GM23338 (cell line): ENCODE results near the gene CFAP126. TPM values are rescaled to one million over a fixed set of nuclear protein-coding genes. Genes with fewer than 3 reads are reported as not detected.
"Not testable (repeated sequence)": the region's sequence is repeated elsewhere in the genome, so short reads cannot be mapped to it uniquely, and the experiment has no call there.

Experiments used
- ATAC-seq: fragments of 200-7000 bp; cut with Tn5 transposase; 3 replicates; pipeline ENCODE4 v1.9.1; 2020
- DNase-seq: peaks from one replicate; pipeline ENCODE4 v3.0.0-alpha.2; 2015; ENCODE audit warnings: low spot score
- H2AFZ ChIP-seq: fragments of 200-600 bp; sonication (generic); 2 replicates; pipeline ENCODE4 v1.8.0; 2016; ENCODE audit warnings: antibody characterized with exemption, mild to moderate bottlenecking, moderate library complexity
- H3F3A ChIP-seq: fragments of 200-600 bp; sonication (generic); replicated peaks from 2 replicates; pipeline ENCODE4 v1.8.0; 2017; ENCODE audit warnings: antibody characterized with exemption, mixed run types, low read depth
- H3K27ac ChIP-seq: fragments of 200-600 bp; sonication (generic); 2 replicates; pipeline ENCODE4 v1.6.1; 2016; ENCODE audit warnings: low read depth
- H3K27me3 ChIP-seq: fragments of 200-600 bp; sonication (generic); 2 replicates; pipeline ENCODE4 v1.8.0; 2016; ENCODE audit warnings: mild to moderate bottlenecking, mixed run types, moderate library complexity; ENCODE audit not compliant: insufficient read depth
- H3K36me3 ChIP-seq: fragments of 200-600 bp; sonication (generic); 2 replicates; pipeline ENCODE4 v1.8.0; 2016; ENCODE audit warnings: mild to moderate bottlenecking; ENCODE audit not compliant: insufficient read depth
- H3K4me1 ChIP-seq: fragments of 200-600 bp; sonication (generic); 2 replicates; pipeline ENCODE4 v1.8.0; 2016; ENCODE audit warnings: mild to moderate bottlenecking, moderate library complexity; ENCODE audit not compliant: insufficient read depth
- H3K4me2 ChIP-seq: fragments of 200-600 bp; sonication (generic); 2 replicates; pipeline ENCODE4 v1.7.1; 2017; ENCODE audit warnings: mixed run types
- H3K4me3 ChIP-seq: fragments of 200-600 bp; sonication (generic); 2 replicates; pipeline ENCODE4 v1.6.1; 2016; ENCODE audit warnings: mixed run types
- H3K79me2 ChIP-seq: fragments of 200-600 bp; sonication (generic); replicated peaks from 2 replicates; pipeline ENCODE4 v1.8.0; 2017; ENCODE audit warnings: mild to moderate bottlenecking; ENCODE audit not compliant: insufficient read depth
- H3K9me2 ChIP-seq: fragments of 200-600 bp; sonication (generic); 2 replicates; pipeline ENCODE4 v1.8.0; 2017; ENCODE audit not compliant: insufficient read depth
- H4K20me1 ChIP-seq: fragments of 200-600 bp; sonication (generic); replicated peaks from 2 replicates; pipeline ENCODE4 v1.8.0; 2017; ENCODE audit warnings: mild to moderate bottlenecking; ENCODE audit not compliant: insufficient read depth
- H3K27ac Mint-ChIP-seq: 2 replicates; pipeline ENCODE4 v1.8.0; 2020; ENCODE audit warnings: inconsistent platforms, mild to moderate bottlenecking, moderate library complexity, mixed read lengths
- H3K27me3 Mint-ChIP-seq: 3 replicates; pipeline ENCODE4 v1.8.0; 2022; ENCODE audit warnings: low read depth, mild to moderate bottlenecking, moderate library complexity, mixed read lengths, inconsistent platforms; ENCODE audit not compliant: insufficient read depth, poor library complexity
- H3K36me3 Mint-ChIP-seq: 3 replicates; pipeline ENCODE4 v1.8.0; 2021; ENCODE audit warnings: low read depth, mild to moderate bottlenecking, inconsistent platforms, moderate library complexity, mixed read lengths
- H3K4me1 Mint-ChIP-seq: 3 replicates; pipeline ENCODE4 v1.8.0; 2020; ENCODE audit warnings: mild to moderate bottlenecking, inconsistent platforms, mixed read lengths
- H3K4me3 Mint-ChIP-seq: 3 replicates; pipeline ENCODE4 v1.8.0; 2021; ENCODE audit warnings: moderate library complexity, mild to moderate bottlenecking, inconsistent platforms, mixed read lengths
- H3K9me3 Mint-ChIP-seq: 3 replicates; pipeline ENCODE4 v1.8.0; 2020; ENCODE audit warnings: moderate library complexity, mild to moderate bottlenecking, inconsistent platforms, mixed read lengths
- EZH2 ChIP-seq: fragments of 200-600 bp; sonication (generic); IDR thresholded peaks from one replicate; pipeline ENCODE4 v1.8.0; 2017; ENCODE audit warnings: antibody characterized with exemption, mild to moderate bottlenecking, low read depth; ENCODE audit not compliant: unreplicated experiment
- JUNB ChIP-seq: IDR thresholded peaks from one replicate; pipeline ENCODE4 v1.6.1; 2016; ENCODE audit warnings: antibody characterized with exemption; ENCODE audit not compliant: unreplicated experiment
- POLR2AphosphoS5 ChIP-seq: IDR thresholded peaks from 2 replicates; pipeline ENCODE4 v1.6.1; 2016; ENCODE audit warnings: antibody characterized with exemption, low read depth
- REST ChIP-seq: IDR thresholded peaks from one replicate; pipeline ENCODE4 v1.6.1; 2018; ENCODE audit warnings: antibody characterized with exemption; ENCODE audit not compliant: unreplicated experiment
- ZNF331 ChIP-seq: fragments of 250-450 bp; sonication (Bioruptor Pico); IDR thresholded peaks from 2 replicates; pipeline ENCODE4 v1.5.0; 2020; ENCODE audit warnings: low read depth, mild to moderate bottlenecking, moderate library complexity
- ZNF462 ChIP-seq: fragments of 250-450 bp; sonication (Bioruptor Pico); IDR thresholded peaks from 2 replicates; pipeline ENCODE4 v1.5.0; 2020; ENCODE audit warnings: mild to moderate bottlenecking, moderate library complexity
- polyA plus RNA-seq: library from polyadenylated mRNA; unstranded; fragments of >200 nt; fragmentation: Nextera tagmentation; extraction: Ambion mirVana; gene quantifications from 2 replicates; pipeline ENCODE4 v1.2.1, GENCODE V29; 2016
- total RNA-seq: library from RNA; depleted of rRNA; stranded (reverse); fragments of >200 nt; shearing (Covaris generic); gene quantifications from 2 replicates; pipeline ENCODE4 v1.2.3, GENCODE V29; 2014

CFAP126 gene
- total and polyA plus RNA-seq, 2 experiments from 2014 or later, result not detected

GRCh38 chr1:161398900-161399256, 31.2 kb upstream of the CFAP126 start:
- no peaks in the 10 kb centered on the region for H3K36me3 ChIP-seq
- peaks cover 3% of the 10 kb centered on the region; the same call in 2 of the 3 replicates for H3K36me3 Mint-ChIP-seq
- peak overlapping the region; percentile 93 for H3K4me3 Mint-ChIP-seq
- no peaks in the 10 kb centered on the region for H3K79me2 ChIP-seq
- no peaks in the 10 kb centered on the region for H3K27me3 ChIP-seq
- peak overlapping the region; percentile 86 for H3K4me2 ChIP-seq
- H3K27ac Mint-ChIP-seq, result peak overlapping the region; percentile 99
- no peaks in the 10 kb centered on the region for H3K9me2 ChIP-seq
- ATAC-seq, result no peak
- peak overlapping the region; percentile 64; the same call in 1 of the 2 replicates for H2AFZ ChIP-seq
- peaks cover 4% of the 10 kb centered on the region; the same call in 2 of the 3 replicates for H3K4me1 Mint-ChIP-seq
- peaks cover 23% of the 10 kb centered on the region for H3F3A ChIP-seq
- no peak for DNase-seq
- H3K9me3 Mint-ChIP-seq, result peaks cover 9% of the 10 kb centered on the region; the same call in 2 of the 3 replicates
- H3K4me1 ChIP-seq, result peaks cover 5% of the 10 kb centered on the region; the same call in 1 of the 2 replicates
- peak overlapping the region; percentile 96 for H3K27ac ChIP-seq
- H3K27me3 Mint-ChIP-seq, result peaks cover 20% of the 10 kb centered on the region
- H3K4me3 ChIP-seq, result peak overlapping the region; percentile 100
- no peaks in the 10 kb centered on the region for H4K20me1 ChIP-seq
- TF ChIP-seq JUNB, result no peak
- no peak for TF ChIP-seq POLR2AphosphoS5
- TF ChIP-seq REST, result no peak

DNA sequence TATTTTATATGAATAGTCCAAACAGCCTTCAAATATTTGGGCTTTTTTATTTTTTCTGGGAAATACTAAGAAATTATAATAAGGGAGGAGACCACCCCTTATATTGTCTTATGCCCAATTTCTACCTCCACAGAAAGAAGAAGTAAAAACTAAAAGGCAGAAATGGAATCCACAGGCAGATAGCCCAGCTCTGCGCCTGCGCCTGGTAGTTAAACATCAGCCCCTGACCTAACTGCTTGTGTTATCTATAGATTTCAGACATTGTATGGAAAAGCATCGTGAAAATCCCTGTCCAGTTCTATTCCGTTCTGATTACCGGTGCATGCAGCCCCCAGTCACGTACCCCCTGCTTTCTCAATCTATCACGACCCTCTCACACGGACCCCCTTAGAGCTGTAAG, 29.4 kb upstream of the CFAP126 start:
- not testable (repeated sequence) for H3K27me3 ChIP-seq, H4K20me1 ChIP-seq, H3K4me2 ChIP-seq, H3K9me3 Mint-ChIP-seq, H3K4me3 ChIP-seq, H3K4me3 Mint-ChIP-seq, H3K27ac Mint-ChIP-seq, H3K36me3 Mint-ChIP-seq, H3K79me2 ChIP-seq, H3K4me1 Mint-ChIP-seq, H3K27ac ChIP-seq, H2AFZ ChIP-seq, H3K36me3 ChIP-seq, ATAC-seq, H3K9me2 ChIP-seq, H3K4me1 ChIP-seq, DNase-seq
- H3F3A ChIP-seq, result peaks cover 23% of the 10 kb centered on the region
- H3K27me3 Mint-ChIP-seq, result peaks cover 23% of the 10 kb centered on the region

DNA sequence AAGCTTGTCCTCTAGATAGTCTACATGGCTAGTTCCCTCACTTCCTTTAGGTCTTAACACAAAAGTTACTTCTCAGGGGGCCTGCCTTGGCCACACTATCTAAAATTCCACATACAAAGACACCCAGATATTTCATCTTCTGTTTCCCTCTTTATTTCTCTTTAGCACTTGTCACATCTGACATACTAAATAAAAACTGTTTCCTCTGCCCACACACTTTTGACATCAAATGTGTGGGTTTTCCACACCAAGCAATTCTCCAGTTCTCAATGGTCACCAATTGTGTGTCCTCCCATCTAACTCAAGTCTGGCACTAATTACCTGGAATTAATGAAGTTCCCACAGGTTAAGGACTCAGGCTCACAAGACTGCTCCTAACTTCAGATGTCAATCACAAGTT, 25.5 kb upstream of the CFAP126 start:
- H3K9me2 ChIP-seq, result no peaks in the 10 kb centered on the region
- ATAC-seq (no peak), DNase-seq (no peak)
- 0 out of 2 replicates have a peak, but pooled peaks cover 8% of the 10 kb centered on the region for H3K27me3 ChIP-seq
- H3K27ac ChIP-seq, result no peak overlapping the region
- no peak overlapping the region for H2AFZ ChIP-seq
- no peaks in the 10 kb centered on the region for H3K79me2 ChIP-seq
- H3K36me3 ChIP-seq, result no peaks in the 10 kb centered on the region
- no peak overlapping the region for H3K4me2 ChIP-seq
- H3K4me1 ChIP-seq, result no peaks in the 10 kb centered on the region; the same call in 1 of the 2 replicates
- peaks cover 13% of the 10 kb centered on the region for H3K27me3 Mint-ChIP-seq
- H3K27ac Mint-ChIP-seq, result no peak overlapping the region
- H4K20me1 ChIP-seq, result no peaks in the 10 kb centered on the region
- H3K4me3 ChIP-seq, result no peak overlapping the region
- H3K36me3 Mint-ChIP-seq, result peaks cover 3% of the 10 kb centered on the region; the same call in 1 of the 3 replicates
- H3K9me3 Mint-ChIP-seq, result no peaks in the 10 kb centered on the region
- peaks cover 13% of the 10 kb centered on the region; the same call in 1 of the 2 replicates for H3F3A ChIP-seq
- peaks cover 7% of the 10 kb centered on the region; the same call in 2 of the 3 replicates for H3K4me1 Mint-ChIP-seq
- H3K4me3 Mint-ChIP-seq, result no peak overlapping the region
- TF ChIP-seq ZNF331 (CRISPR knock-in tag), result no peak
- TF ChIP-seq EZH2, result no peak
- TF ChIP-seq JUNB, result no peak
- no peak for TF ChIP-seq ZNF462
